ENCODE measurements around the gene ZNF835. TPM values are rescaled to one million over a fixed set of nuclear protein-coding genes. Genes with fewer than 3 reads are reported as not detected.

ZNF835 gene
- total RNA-seq: 11.0 TPM

GRCh38 chr19:56671613-56671994 is at the start of gene ZNF835:
TSS of gene ZNF835 (minus strand) at chr19:56671757. CDS start at chr19:56665198, 6,559 bp downstream.

GRCh38 chr19:56642711-56643459 is 28.7 kb downstream of the ZNF835 start, which contains the start of gene SMIM17:
TSS of gene SMIM17 (plus strand) at chr19:56643159. CDS start at chr19:56645668, 2,509 bp downstream.

Other genes with a start within 250 kb of the ZNF835 start
- 35.1 TPM for gene ZNF667, start 194.4 kb downstream of the ZNF835 start, total RNA-seq
- gene ZNF471, start 163.9 kb downstream of the ZNF835 start, total RNA-seq: 48.5 TPM
- gene ZFP28, start 132.8 kb downstream of the ZNF835 start, total RNA-seq: 42.3 TPM
- 29.7 TPM for gene ZNF470, start 104.3 kb downstream of the ZNF835 start, total RNA-seq
- 41.6 TPM for gene ZNF71, start 76.5 kb downstream of the ZNF835 start, total RNA-seq
- 11.9 TPM for gene SMIM17, start 28.6 kb downstream of the ZNF835 start, total RNA-seq
- gene PEG3, start 169.0 kb upstream of the ZNF835 start, total RNA-seq: 63.5 TPM
- 7.8 TPM for gene ZIM2, start 169.0 kb upstream of the ZNF835 start, total RNA-seq

Data from parietal lobe (tissue), 1 donor.